Suppressor macrophage treated with lipopolysaccharide for 4 hours (primary cell): ENCODE results near the gene SLU7.

ENCODE experiments used
- DNase-seq: peaks from one replicate; pipeline ENCODE4 v3.0.0-alpha.2; 2020

Gene SLU7

DNA sequence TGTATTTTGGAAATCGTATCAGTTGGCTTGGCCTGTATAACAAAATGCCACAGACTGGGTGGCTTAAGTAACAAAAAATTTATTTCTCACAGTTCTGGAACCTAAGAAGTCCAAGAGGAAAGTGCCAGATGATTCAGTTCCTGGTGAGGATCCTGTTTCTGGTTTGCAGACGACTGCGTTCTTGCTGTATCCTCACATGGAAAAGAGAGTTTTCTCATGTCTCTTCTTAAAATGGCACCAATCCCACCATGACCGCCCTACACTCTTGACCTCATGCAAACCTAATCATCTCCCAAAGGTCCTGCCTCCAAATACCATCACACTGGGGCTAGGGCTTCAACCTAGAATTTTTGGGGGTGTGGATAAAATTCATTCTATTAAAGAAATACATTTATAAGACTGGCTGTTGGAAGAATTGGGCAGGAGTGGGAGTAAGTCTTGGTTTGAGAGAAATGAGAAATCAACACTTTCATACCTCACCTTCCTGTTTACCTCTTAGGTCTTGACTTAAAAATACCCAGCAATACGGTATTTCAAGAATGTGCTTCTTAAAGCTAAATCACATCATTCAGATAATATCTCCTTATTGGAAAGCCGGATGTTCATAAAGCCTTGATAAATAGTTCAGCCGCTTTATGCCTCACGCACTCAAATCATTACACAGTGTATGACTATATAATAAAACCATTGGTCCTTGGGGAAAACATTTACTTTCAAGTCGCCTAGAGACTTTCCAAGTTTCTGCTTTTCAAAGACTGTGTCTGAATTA is 31.5 kb upstream of the SLU7 start:
- no peak for DNase-seq

GRCh38 chr5:160449458-160449857 is 30.6 kb upstream of the SLU7 start:
- no peak for DNase-seq

DNA sequence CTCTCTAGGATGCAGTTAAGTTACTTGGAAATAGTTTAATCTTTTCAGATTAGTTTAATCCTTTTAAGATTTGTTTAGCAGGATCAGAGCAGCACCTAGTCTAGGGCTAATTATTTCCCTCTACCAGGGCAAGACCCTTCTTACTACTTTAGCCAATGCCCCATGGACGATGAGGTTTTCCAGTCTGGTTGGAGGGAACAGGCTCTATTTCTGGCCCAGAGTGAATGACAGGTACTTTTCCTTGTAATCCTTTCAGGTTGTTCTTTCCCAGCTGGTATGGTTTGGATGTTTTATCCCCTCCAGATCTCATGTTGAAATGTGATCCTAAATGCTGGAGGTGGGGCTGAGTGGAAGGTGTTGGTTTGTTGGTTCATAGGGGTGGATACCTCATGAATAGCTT is 30.0 kb upstream of the SLU7 start:
- no peak for DNase-seq

- DNase-seq = no peak
These were observed 26.9 kb upstream of the SLU7 start for GRCh38 chr5:160445751-160446150.

GRCh38 chr5:160445132-160445531 is 26.3 kb upstream of the SLU7 start:
- DNase-seq = no peak

DNA sequence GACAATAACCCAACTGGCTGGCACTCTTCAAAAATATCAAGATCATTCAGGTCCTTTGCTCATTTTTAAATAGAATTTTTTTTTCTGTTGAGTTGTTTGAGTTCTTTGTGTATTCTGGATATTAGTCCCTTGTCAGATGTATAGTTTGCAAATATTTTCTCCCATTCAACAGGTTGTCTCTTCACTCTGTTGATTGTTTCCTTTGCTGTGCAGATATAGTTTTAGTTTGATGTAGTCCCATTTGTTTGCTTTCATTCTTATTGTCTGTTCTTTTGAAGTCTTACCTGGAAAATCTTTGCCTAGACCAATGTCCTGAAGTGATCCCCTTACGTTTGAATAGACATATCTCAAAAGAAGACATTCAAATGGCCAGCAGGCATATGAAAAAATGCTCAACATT is 25.5 kb upstream of the SLU7 start:
- no peak for DNase-seq

DNA sequence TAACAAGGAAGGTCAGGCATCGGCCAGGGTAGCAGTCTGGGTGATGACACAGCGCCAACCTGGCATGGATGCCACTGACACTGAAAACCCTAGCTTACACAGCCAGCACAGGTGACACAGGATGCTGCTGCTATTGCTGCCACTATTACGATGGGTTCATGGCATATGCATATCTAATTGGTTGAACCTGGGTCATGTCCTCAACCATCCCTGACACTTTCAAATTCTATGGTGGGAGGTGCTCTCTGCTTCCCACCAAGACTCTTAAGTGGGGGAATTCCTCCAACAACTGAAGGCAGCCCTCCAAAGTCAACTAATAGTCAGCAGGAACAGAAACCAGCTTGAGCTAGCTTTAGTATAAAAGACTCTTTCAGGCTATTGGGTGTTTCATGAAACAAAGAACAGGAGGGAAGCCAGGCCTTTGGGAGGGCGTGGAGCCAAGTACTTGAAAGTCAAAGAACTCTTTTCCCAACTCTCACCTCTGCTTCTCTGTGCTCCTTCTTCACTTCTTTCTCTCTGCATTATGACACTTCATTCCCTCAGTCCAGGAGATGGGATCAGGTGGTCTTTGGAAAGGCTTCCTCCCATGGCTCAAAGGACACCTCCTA is 24.0 kb upstream of the SLU7 start:
- DNase-seq = peak; percentile 48

DNA sequence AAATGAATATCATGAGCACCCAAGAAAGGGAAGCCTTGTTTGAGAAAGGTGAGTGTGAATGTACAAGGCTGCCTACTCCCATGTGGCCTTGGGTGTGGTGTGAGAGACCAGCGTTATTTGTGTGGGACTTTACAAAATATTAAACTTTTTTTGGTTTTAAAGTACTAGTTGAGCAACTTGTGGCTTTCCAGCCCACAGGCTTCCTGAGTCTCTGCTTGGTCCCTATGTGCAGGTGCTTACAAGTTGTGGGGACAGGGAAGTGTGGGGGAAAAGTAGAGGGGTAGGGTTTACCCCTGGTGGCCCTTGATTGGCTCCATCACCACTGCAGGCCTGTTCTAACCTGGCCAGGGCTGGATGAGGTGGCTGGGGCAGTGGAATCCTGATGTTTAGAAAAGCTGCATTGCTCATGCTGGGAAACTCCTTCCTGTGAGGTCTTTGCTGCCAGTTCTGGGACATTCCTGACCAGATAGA is 22.5 kb upstream of the SLU7 start:
- DNase-seq = peak; percentile 50

DNA sequence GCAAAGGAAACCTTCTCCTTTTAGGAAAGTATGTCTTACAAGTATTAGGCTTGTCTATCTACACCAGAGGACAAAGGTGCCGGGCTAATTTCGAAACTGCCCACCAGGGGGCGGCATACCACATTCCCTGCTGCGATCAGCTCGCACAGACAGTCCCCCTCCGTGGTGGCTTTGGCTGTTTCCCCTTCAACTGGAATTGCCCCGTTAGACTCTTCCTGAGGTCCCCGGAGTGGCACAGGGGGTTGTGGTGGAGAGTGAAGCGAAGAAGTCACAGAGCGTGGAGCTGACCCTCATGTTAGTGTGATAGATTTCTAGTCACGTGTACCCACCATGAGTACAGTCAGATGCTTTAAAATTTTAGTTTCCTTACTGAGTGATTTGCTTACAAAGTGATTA is 20.3 kb upstream of the SLU7 start:
- DNase-seq = peak; percentile 88

DNA sequence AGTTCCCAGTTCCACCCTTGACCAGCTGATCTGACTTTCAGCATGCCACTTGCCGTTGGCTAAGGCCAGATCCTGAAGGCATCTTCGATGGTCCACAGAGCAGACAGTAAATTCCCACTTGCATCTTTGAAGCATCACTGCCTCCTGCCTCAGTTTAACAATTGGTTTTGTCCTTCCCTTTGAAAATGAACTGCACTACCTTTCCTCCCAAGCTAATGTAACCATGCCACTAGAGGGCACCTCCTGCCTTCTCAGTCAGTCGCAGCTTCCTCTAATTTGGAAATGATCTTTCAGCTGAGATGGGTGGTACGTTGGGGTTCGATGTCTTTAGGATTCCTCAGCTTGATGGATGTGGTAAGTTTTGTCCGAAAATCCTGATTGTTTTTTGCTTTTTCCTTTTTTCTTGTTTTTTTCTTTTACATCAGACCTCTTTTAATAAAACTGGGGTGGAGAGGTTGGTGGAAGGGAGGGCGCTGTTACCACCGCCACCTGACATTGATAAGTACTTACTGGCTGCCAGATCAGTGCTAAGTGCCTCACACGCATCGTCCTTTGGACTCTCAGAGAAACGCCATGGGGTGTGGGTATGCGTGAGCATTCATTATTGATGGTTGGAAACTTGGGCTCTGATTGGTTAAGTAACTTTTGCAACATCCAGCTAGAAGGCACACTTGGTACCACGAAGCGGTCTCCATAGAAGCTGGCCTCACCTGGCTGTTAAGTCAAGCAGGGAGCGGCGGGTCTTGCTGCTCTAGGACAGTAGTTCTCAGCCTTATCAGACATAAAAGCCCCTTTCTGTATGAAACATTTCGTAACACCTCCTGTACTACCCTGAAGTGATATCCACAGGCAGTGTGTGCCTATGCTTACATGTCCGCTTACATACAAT is 19.7 kb upstream of the SLU7 start:
- DNase-seq = peak; percentile 77

DNA sequence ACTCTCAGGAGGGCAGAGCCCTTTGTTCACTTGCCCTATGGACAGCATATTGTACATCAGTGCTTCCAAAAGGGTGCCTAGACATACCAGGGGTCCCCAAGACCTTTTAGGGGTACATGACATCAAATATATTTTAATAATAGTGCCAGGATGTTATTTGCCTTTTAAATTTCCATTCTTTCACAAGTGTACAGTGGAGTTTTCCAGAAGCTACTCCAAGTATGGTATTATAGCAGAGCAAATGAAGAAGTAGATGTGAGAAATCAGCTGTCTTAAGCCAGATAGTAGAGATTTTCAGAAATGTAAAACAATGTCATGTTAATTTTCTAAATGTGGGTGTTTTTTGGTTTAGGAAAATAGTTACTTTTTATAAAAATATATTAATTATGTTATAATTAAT is 18.4 kb upstream of the SLU7 start:
- DNase-seq = peak; percentile 40

DNA sequence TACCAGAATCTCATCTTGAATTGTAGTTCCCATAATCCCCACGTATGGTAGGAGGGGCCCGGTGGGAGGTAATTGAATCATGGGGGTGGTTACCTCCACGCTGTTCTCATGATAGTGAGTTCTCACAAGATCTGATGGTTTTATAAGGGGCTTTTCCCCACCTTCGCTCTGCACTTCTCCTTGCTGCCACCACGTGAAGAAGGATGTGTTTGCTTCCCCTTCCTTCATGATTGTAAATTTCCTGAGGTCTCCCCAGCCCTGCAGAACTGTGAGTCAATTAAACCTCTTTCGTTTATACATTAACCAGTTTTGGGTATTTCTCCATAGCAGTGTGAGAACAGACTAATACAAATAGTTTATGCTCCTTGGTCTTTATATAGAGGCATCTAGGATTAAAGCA is 17.8 kb upstream of the SLU7 start:
- peak; percentile 69 for DNase-seq

DNA sequence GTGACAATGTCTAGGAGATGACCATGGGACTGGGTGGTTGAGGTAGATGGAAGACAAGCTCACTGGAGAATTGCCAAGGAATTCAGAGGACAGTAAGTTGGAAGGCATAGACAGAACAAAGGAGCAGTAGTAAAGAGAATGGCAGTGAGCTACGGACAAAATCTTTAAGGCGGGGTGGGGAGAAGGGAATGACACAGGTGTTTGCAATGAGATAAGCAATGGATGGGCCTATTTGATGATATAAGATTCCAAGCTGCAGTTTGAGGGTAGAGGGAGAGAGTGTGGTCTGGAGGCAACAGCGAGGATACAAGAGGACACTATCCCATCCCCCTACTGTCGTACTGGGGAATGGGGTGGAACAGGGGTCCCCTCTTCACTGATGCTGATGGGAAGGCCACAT is 17.1 kb upstream of the SLU7 start:
- no peak for DNase-seq

GRCh38 chr5:160435532-160435931 is 16.7 kb upstream of the SLU7 start:
- peak; percentile 57 for DNase-seq

GRCh38 chr5:160434022-160434531 is 15.2 kb upstream of the SLU7 start:
- DNase-seq = no peak

- DNase-seq = no peak
These were observed 13.9 kb upstream of the SLU7 start for GRCh38 chr5:160432787-160433186.

GRCh38 chr5:160432196-160432595 is 13.3 kb upstream of the SLU7 start:
- no peak for DNase-seq

GRCh38 chr5:160427607-160428006 is 8.7 kb upstream of the SLU7 start:
- DNase-seq = no peak

GRCh38 chr5:160423099-160423498 is 4.2 kb upstream of the SLU7 start:
- no peak for DNase-seq

- DNase-seq = peak; percentile 96
These were observed 2.9 kb upstream of the SLU7 start, which contains the start of gene PTTG1 for GRCh38 chr5:160421625-160422258. PTTG1 (plus strand) TSS chr5:160421855; CDS start chr5:160422313, 458 bp downstream.

DNA sequence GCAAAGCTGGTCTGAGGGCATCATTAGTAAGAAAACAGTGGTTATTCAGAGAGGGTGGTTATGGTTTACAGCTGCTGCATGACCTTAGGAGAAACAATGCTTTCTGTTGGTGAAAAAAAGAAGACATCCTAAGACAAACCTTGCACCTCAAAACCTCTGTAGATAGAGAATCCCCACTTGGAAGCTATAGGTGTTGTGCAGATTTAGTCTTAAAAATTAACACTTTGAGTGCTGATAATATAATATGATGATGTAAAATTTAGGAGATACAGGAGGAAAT is 1.4 kb upstream of the SLU7 start:
- DNase-seq = no peak

DNA sequence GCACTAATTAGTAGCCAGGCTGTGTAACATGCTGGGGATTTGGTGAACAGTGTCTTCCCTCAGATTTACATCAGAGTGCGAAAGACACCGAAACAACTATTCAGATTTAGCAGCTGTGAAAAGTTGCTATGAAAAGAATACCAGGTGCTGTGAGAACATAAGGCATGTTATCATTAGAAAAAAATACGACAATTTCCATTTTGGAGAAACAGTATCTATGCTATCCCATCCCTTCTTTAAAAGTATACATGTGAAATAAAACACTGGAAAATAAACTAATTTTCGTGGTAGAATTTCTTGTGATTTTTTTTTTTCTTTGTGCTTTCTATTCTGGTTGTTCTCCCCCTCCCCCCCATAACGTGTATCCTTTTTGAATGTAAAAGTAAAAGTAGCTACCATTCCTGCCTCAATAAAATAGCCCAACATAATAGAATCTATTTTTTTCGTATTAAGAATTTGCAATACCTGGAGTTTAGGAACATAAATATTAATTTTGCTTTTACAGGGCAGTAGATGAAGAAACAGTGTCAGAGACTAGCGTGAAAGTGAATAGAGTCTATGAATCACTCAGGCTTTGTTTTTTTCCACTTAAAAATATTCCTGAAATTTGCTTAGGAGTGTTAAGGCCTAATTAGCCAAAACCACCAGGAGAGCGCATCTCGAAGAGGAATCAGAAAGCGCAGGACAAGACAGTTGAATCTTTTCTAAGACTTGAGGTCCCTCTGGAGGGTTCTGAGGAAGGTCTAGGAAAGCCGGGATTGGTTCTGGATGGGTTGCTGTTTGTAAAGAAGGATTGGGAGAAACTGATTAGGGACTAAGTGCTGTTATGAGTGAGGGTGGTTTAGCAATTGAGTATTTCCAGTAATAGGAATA is 813 bp upstream of the SLU7 start:
- peak; percentile 51 for DNase-seq
